ENCODE measurements around the gene ZC3H12D. TPM values are rescaled to one million over a fixed set of nuclear protein-coding genes. Genes with fewer than 3 reads are reported as not detected.

The ZC3H12D gene
- total and polyA plus RNA-seq, 2 experiments from 2014 or later = 0.07 TPM; not detected in 1

DNA sequence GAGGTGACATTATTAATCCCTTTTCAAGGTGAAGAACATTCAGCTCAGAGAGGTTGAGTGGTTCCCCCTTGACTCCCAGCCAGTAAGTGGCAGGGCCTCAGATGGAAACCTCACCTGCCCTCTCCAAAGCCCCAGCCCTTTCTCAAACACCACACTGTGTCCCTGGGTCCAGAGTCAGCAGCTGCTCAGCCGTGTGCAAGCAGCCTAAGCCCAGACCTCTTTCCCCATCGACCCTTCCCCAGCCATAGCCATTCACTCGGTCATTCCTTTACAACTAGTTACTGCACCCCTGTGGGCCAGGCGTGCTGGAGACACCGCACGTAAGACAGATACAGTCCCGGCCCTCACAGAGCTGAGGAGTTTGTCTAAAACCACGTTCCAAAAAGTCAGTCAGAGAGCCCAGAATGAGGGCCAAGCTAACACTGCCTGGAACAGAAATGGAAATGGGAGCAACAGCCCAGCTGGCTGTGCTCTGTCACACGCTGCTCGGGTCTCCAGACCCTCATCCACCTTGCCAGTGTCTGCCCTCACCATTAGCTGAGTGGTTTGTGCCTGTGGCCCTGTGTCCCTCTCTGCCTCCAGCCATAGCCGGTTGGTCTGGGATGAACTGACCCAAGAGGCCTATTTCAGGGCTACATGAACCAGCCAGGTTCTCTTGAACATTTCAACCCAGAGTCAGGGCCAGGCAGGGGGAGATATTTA, 29.6 kb downstream of the ZC3H12D start:
- no peaks in the 10 kb centered on the region for H3K36me3 Mint-ChIP-seq (ENCODE audit: low read depth)
- H4K20me1 ChIP-seq (replicated peaks; ENCODE audit: insufficient read depth) = no peaks in the 10 kb centered on the region
- no peaks in the 10 kb centered on the region for H3K9me3 Mint-ChIP-seq
- no peak overlapping the region for H3K27ac Mint-ChIP-seq
- H3K4me1 Mint-ChIP-seq = no peaks in the 10 kb centered on the region
- H3K27me3 Mint-ChIP-seq (ENCODE audit: insufficient read depth, low read depth, poor library complexity) = peaks cover 17% of the 10 kb centered on the region
- H3K4me2 ChIP-seq = no peak overlapping the region
- H2AFZ ChIP-seq = no peak overlapping the region
- H3K9me2 ChIP-seq (ENCODE audit: insufficient read depth) = no peaks in the 10 kb centered on the region
- TF ChIP-seq NANOG (IDR thresholded peaks at IDR 0.05; ENCODE audit: borderline replicate concordance) (no peak), EZH2 (IDR thresholded peaks at IDR 0.05; ENCODE audit: low read depth, unreplicated experiment) (no peak), JUNB (IDR thresholded peaks at IDR 0.05; ENCODE audit: unreplicated experiment) (no peak), ZNF114 (CRISPR knock-in tag; IDR thresholded peaks at IDR 0.05) (no peak), STAT1 (IDR thresholded peaks at IDR 0.05; ENCODE audit: unreplicated experiment) (no peak)
- TF ChIP-seq, protein P1, sequence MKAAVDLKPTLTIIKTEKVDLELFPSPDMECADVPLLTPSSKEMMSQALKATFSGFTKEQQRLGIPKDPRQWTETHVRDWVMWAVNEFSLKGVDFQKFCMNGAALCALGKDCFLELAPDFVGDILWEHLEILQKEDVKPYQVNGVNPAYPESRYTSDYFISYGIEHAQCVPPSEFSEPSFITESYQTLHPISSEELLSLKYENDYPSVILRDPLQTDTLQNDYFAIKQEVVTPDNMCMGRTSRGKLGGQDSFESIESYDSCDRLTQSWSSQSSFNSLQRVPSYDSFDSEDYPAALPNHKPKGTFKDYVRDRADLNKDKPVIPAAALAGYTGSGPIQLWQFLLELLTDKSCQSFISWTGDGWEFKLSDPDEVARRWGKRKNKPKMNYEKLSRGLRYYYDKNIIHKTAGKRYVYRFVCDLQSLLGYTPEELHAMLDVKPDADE (IDR thresholded peaks at IDR 0.05) = no peak
- TF ChIP-seq, protein P2, sequence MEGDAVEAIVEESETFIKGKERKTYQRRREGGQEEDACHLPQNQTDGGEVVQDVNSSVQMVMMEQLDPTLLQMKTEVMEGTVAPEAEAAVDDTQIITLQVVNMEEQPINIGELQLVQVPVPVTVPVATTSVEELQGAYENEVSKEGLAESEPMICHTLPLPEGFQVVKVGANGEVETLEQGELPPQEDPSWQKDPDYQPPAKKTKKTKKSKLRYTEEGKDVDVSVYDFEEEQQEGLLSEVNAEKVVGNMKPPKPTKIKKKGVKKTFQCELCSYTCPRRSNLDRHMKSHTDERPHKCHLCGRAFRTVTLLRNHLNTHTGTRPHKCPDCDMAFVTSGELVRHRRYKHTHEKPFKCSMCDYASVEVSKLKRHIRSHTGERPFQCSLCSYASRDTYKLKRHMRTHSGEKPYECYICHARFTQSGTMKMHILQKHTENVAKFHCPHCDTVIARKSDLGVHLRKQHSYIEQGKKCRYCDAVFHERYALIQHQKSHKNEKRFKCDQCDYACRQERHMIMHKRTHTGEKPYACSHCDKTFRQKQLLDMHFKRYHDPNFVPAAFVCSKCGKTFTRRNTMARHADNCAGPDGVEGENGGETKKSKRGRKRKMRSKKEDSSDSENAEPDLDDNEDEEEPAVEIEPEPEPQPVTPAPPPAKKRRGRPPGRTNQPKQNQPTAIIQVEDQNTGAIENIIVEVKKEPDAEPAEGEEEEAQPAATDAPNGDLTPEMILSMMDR (conservative IDR thresholded peaks at IDR 0.05; ENCODE audit: low read depth in 2 of 2) = no peak
- H3K4me1 ChIP-seq (ENCODE audit: insufficient read depth) = no peaks in the 10 kb centered on the region
- no peaks in the 10 kb centered on the region for H3K79me2 ChIP-seq (replicated peaks; ENCODE audit: insufficient read depth)
- H3K36me3 ChIP-seq (ENCODE audit: insufficient read depth) = no peaks in the 10 kb centered on the region
- no peaks in the 10 kb centered on the region for H3F3A ChIP-seq (replicated peaks; ENCODE audit: low read depth)
- H3K27me3 ChIP-seq (ENCODE audit: insufficient read depth) = peaks cover 37% of the 10 kb centered on the region
- H3K27ac ChIP-seq (ENCODE audit: low read depth) = no peak overlapping the region
- H3K4me3 Mint-ChIP-seq = no peak overlapping the region
- no peak overlapping the region for H3K4me3 ChIP-seq
- DNase-seq (ENCODE audit: low spot score) (no peak), ATAC-seq (no peak)

DNA sequence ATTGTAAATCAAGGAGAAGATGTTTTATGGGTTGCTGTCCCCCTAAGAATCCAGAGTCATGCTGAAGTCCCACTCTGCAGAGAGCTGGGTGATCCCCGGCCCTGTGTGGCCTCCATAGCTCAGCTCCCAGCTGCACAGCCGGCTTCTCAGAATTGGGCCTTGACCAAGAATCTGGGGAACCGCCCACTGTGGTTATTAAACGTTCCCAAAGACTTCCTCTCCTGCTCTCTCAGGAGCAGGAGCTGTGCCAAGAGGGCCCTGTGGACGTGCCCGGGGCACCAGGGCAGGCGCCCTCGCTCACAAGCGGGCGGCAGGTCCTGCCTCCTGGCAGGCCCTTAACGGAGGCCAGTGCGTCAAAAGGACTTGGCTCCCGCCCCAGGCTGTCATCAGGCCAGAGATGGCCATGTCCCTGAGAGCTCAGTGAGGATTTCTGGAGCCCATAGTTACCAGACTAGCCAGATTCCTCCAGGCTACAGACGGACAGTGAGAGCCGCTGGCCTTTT, 30.4 kb downstream of the ZC3H12D start:
- peaks cover 45% of the 10 kb centered on the region for H3K27me3 ChIP-seq (ENCODE audit: insufficient read depth)
- DNase-seq (ENCODE audit: low spot score) = no peak
- H3K36me3 Mint-ChIP-seq (ENCODE audit: low read depth) = no peaks in the 10 kb centered on the region
- no peaks in the 10 kb centered on the region for H3K4me1 ChIP-seq (ENCODE audit: insufficient read depth)
- H3K9me2 ChIP-seq (ENCODE audit: insufficient read depth) = no peaks in the 10 kb centered on the region
- H3K27ac Mint-ChIP-seq = no peak overlapping the region
- H3K79me2 ChIP-seq (replicated peaks; ENCODE audit: insufficient read depth) = no peaks in the 10 kb centered on the region
- H2AFZ ChIP-seq = no peak overlapping the region
- H3K4me3 Mint-ChIP-seq = no peak overlapping the region
- H3K36me3 ChIP-seq (ENCODE audit: insufficient read depth) = no peaks in the 10 kb centered on the region
- no peaks in the 10 kb centered on the region for H3F3A ChIP-seq (replicated peaks; ENCODE audit: low read depth)
- H3K27me3 Mint-ChIP-seq (ENCODE audit: insufficient read depth, low read depth, poor library complexity) = peaks cover 25% of the 10 kb centered on the region
- H3K27ac ChIP-seq (ENCODE audit: low read depth) = no peak overlapping the region
- no peaks in the 10 kb centered on the region for H3K9me3 Mint-ChIP-seq
- no peak for ATAC-seq
- H4K20me1 ChIP-seq (replicated peaks; ENCODE audit: insufficient read depth) = no peaks in the 10 kb centered on the region
- H3K4me1 Mint-ChIP-seq = no peaks in the 10 kb centered on the region
- no peak overlapping the region for H3K4me2 ChIP-seq
- H3K4me3 ChIP-seq = no peak overlapping the region
- TF ChIP-seq ZNF331 (CRISPR knock-in tag; IDR thresholded peaks at IDR 0.05; ENCODE audit: low read depth) (no peak), EZH2phosphoT487 (IDR thresholded peaks at IDR 0.05; ENCODE audit: unreplicated experiment) (no peak)
- TF ChIP-seq, protein P3, sequence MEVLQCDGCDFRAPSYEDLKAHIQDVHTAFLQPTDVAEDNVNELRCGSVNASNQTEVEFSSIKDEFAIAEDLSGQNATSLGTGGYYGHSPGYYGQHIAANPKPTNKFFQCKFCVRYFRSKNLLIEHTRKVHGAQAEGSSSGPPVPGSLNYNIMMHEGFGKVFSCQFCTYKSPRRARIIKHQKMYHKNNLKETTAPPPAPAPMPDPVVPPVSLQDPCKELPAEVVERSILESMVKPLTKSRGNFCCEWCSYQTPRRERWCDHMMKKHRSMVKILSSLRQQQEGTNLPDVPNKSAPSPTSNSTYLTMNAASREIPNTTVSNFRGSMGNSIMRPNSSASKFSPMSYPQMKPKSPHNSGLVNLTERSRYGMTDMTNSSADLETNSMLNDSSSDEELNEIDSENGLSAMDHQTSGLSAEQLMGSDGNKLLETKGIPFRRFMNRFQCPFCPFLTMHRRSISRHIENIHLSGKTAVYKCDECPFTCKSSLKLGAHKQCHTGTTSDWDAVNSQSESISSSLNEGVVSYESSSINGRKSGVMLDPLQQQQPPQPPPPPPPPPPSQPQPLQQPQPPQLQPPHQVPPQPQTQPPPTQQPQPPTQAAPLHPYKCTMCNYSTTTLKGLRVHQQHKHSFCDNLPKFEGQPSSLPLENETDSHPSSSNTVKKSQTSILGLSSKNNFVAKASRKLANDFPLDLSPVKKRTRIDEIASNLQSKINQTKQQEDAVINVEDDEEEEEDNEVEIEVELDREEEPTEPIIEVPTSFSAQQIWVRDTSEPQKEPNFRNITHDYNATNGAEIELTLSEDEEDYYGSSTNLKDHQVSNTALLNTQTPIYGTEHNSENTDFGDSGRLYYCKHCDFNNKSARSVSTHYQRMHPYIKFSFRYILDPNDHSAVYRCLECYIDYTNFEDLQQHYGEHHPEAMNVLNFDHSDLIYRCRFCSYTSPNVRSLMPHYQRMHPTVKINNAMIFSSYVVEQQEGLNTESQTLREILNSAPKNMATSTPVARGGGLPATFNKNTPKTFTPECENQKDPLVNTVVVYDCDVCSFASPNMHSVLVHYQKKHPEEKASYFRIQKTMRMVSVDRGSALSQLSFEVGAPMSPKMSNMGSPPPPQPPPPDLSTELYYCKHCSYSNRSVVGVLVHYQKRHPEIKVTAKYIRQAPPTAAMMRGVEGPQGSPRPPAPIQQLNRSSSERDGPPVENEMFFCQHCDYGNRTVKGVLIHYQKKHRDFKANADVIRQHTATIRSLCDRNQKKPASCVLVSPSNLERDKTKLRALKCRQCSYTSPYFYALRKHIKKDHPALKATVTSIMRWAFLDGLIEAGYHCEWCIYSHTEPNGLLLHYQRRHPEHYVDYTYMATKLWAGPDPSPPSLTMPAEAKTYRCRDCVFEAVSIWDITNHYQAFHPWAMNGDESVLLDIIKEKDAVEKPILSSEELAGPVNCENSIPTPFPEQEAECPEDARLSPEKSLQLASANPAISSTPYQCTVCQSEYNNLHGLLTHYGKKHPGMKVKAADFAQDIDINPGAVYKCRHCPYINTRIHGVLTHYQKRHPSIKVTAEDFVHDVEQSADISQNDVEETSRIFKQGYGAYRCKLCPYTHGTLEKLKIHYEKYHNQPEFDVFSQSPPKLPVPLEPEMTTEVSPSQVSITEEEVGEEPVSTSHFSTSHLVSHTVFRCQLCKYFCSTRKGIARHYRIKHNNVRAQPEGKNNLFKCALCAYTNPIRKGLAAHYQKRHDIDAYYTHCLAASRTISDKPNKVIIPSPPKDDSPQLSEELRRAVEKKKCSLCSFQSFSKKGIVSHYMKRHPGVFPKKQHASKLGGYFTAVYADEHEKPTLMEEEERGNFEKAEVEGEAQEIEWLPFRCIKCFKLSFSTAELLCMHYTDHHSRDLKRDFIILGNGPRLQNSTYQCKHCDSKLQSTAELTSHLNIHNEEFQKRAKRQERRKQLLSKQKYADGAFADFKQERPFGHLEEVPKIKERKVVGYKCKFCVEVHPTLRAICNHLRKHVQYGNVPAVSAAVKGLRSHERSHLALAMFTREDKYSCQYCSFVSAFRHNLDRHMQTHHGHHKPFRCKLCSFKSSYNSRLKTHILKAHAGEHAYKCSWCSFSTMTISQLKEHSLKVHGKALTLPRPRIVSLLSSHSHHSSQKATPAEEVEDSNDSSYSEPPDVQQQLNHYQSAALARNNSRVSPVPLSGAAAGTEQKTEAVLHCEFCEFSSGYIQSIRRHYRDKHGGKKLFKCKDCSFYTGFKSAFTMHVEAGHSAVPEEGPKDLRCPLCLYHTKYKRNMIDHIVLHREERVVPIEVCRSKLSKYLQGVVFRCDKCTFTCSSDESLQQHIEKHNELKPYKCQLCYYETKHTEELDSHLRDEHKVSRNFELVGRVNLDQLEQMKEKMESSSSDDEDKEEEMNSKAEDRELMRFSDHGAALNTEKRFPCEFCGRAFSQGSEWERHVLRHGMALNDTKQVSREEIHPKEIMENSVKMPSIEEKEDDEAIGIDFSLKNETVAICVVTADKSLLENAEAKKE (CRISPR knock-in tag; IDR thresholded peaks at IDR 0.05) = no peak
